H1 (cell line): ENCODE results near the gene MED29. TPM values are rescaled to one million over a fixed set of nuclear protein-coding genes. Genes with fewer than 3 reads are reported as not detected.

Source experiments
- CTCF ChIA-PET: fragments of 300-600 bp; sonication (Branson Sonifier 250); formaldehyde crosslinking; loops from one replicate; lab custom pipeline; 2021; ENCODE audit not compliant: partially characterized antibody; lab: Charles Lee
- POLR2A ChIA-PET: fragments of 300-600 bp; sonication (Branson Sonifier 250); formaldehyde crosslinking; loops from one replicate; lab custom pipeline; 2021; ENCODE audit warnings: inconsistent platforms; ENCODE audit not compliant: partially characterized antibody; lab: Charles Lee
- DNase-seq, 2 experiments: peaks; one replicate each; pipeline versions ENCODE4 v3.0.0 to v3.0.0-alpha.2; 2010 to 2022; ENCODE audit warnings: low spot score in 2 of 2, low read depth in 1 of 2, mixed read lengths in 1 of 2
- FAIRE-seq: peaks from 2 replicates; lab custom pipeline; 2011; peaks lifted over from hg19 to GRCh38; lab: Jason Lieb, UNC
- H2AFZ ChIP-seq: 2 replicates; pipeline ENCODE4 v1.8.1; 2012; ENCODE audit warnings: low read length, inconsistent platforms
- H2AK5ac ChIP-seq: 2 replicates; pipeline ENCODE4 v1.6.1; 2013; ENCODE audit warnings: low read depth, low read length
- H2BK120ac ChIP-seq: replicated peaks from 2 replicates; pipeline ENCODE3; 2013; ENCODE audit warnings: low read depth, low read length, inconsistent platforms
- H2BK12ac ChIP-seq: 2 replicates; pipeline ENCODE4 v1.6.1; 2013; ENCODE audit warnings: low read depth, low read length
- H2BK15ac ChIP-seq: 2 replicates; pipeline ENCODE4 v1.6.1; 2013; ENCODE audit warnings: low read length
- H2BK20ac ChIP-seq: 2 replicates; pipeline ENCODE4 v1.6.1; 2013; ENCODE audit warnings: low read length
- H2BK5ac ChIP-seq: 2 replicates; pipeline ENCODE4 v1.6.1; 2013; ENCODE audit warnings: low read depth, low read length
- H3K14ac ChIP-seq: 2 replicates; pipeline ENCODE4 v1.6.1; 2013; ENCODE audit warnings: inconsistent platforms; ENCODE audit not compliant: insufficient read length
- H3K18ac ChIP-seq: 2 replicates; pipeline ENCODE4 v1.6.1; 2013; ENCODE audit warnings: low read length; ENCODE audit errors: extremely low read depth
- H3K23ac ChIP-seq: 2 replicates; pipeline ENCODE4 v1.6.1; 2013; ENCODE audit warnings: inconsistent platforms; ENCODE audit not compliant: insufficient read length
- H3K23me2 ChIP-seq: 2 replicates; pipeline ENCODE4 v1.6.1; 2013; ENCODE audit warnings: low read depth, low read length
- H3K27ac ChIP-seq: 2 replicates; pipeline ENCODE4 v1.6.1; 2011; ENCODE audit warnings: low read depth, low read length, inconsistent platforms
- H3K27me3 ChIP-seq, 4 experiments: replicated peaks in 1 of 4; 1 replicate in 1 of 4; 2 replicates in 3 of 4; pipeline versions ENCODE4 v1.6.1 to v1.8.1; 2011 to 2013; ENCODE audit warnings: low read length in 3 of 4, mild to moderate bottlenecking in 3 of 4, inconsistent platforms in 2 of 4, mixed read lengths in 2 of 4, moderate library complexity in 1 of 4; ENCODE audit not compliant: control insufficient read depth in 3 of 4, insufficient read depth in 3 of 4; ENCODE audit errors: extremely low read depth in 1 of 4
- H3K36me3 ChIP-seq, 4 experiments: 2 replicates each; pipeline versions ENCODE4 v1.6.1 to v1.8.1; 2011 to 2013; ENCODE audit warnings: mild to moderate bottlenecking in 4 of 4, low read length in 3 of 4, moderate library complexity in 2 of 4, control low read depth in 1 of 4, inconsistent platforms in 1 of 4; ENCODE audit not compliant: insufficient read depth in 4 of 4, control insufficient read depth in 2 of 4
- H3K4ac ChIP-seq: replicated peaks from 2 replicates; pipeline ENCODE3; 2013; ENCODE audit warnings: low read length, low read depth, mixed read lengths, inconsistent platforms; ENCODE audit not compliant: insufficient read length
- H3K4me1 ChIP-seq, 4 experiments: replicated peaks in 1 of 4; 1 replicate in 1 of 4; 2 replicates in 3 of 4; pipeline versions ENCODE4 v1.6.1 to v1.8.1; 2011 to 2013; ENCODE audit warnings: low read length in 3 of 4, inconsistent platforms in 2 of 4, mixed read lengths in 1 of 4; ENCODE audit not compliant: insufficient read depth in 4 of 4, control insufficient read depth in 3 of 4
- H3K4me2 ChIP-seq, 2 experiments: 2 replicates each; pipeline versions ENCODE4 v1.6.1 to v1.8.1; 2011 to 2013; ENCODE audit warnings: low read depth in 2 of 2, low read length in 2 of 2, control low read depth in 1 of 2, inconsistent platforms in 1 of 2, mild to moderate bottlenecking in 1 of 2; ENCODE audit not compliant: insufficient read depth in 1 of 2
- H3K4me3 ChIP-seq, 4 experiments: fragments of 200-600, 300-600 bp in 1 of 4; sonication (generic), shearing (Covaris generic), sonication (Bioruptor Twin) in 1 of 4; 2 replicates each; pipeline versions ENCODE4 v1.5.1 to v1.8.1; 2011 to 2016; ENCODE audit warnings: low read length in 4 of 4, low read depth in 3 of 4, control low read depth in 2 of 4, inconsistent platforms in 2 of 4, mild to moderate bottlenecking in 2 of 4, mixed read lengths in 1 of 4, moderate library complexity in 1 of 4; ENCODE audit not compliant: insufficient read depth in 2 of 4; ENCODE audit errors: extremely low read depth in 1 of 4
- H3K56ac ChIP-seq: replicated peaks from 2 replicates; pipeline ENCODE3; 2013; ENCODE audit warnings: low read depth, mild to moderate bottlenecking, mixed read lengths, low read length, inconsistent platforms; ENCODE audit not compliant: insufficient read length
- H3K79me1 ChIP-seq: 2 replicates; pipeline ENCODE4 v1.6.1; 2013; ENCODE audit warnings: low read depth, low read length, control low read depth
- H3K79me2 ChIP-seq, 2 experiments: 2 replicates each; pipeline versions ENCODE4 v1.6.1 to v1.8.1; 2012 to 2013; ENCODE audit warnings: low read length in 2 of 2, mild to moderate bottlenecking in 2 of 2, inconsistent platforms in 1 of 2; ENCODE audit not compliant: insufficient read depth in 2 of 2, control insufficient read depth in 1 of 2
- H3K9ac ChIP-seq, 4 experiments: replicated peaks in 1 of 4; 1 replicate in 1 of 4; 2 replicates in 3 of 4; pipeline versions ENCODE4 v1.6.1 to v1.8.1; 2011 to 2013; ENCODE audit warnings: low read depth in 3 of 4, low read length in 3 of 4, control low read depth in 2 of 4, mild to moderate bottlenecking in 2 of 4, moderate library complexity in 2 of 4, inconsistent platforms in 1 of 4; ENCODE audit errors: extremely low read depth in 1 of 4
- H3K9me3 ChIP-seq, 2 experiments: 2 replicates each; pipeline versions ENCODE4 v1.6.1 to v1.8.1; 2012 to 2013; ENCODE audit warnings: mild to moderate bottlenecking in 2 of 2, moderate library complexity in 2 of 2, control low read depth in 1 of 2, inconsistent platforms in 1 of 2, low read depth in 1 of 2, low read length in 1 of 2, mixed read lengths in 1 of 2; ENCODE audit not compliant: insufficient read depth in 2 of 2
- H4K20me1 ChIP-seq, 2 experiments: replicated peaks in 1 of 2; 2 replicates each; pipeline versions ENCODE3 to v1.8.1; 2011 to 2013; ENCODE audit warnings: inconsistent platforms in 2 of 2, low read length in 2 of 2, mild to moderate bottlenecking in 1 of 2; ENCODE audit not compliant: insufficient read depth in 2 of 2, control insufficient read depth in 1 of 2
- H4K5ac ChIP-seq: 2 replicates; pipeline ENCODE4 v1.6.1; 2013; ENCODE audit warnings: low read length, low read depth, mixed read lengths, inconsistent platforms; ENCODE audit not compliant: insufficient read length
- H4K8ac ChIP-seq: 2 replicates; pipeline ENCODE4 v1.8.0; 2013; ENCODE audit warnings: mild to moderate bottlenecking, moderate library complexity, low read length, inconsistent platforms; ENCODE audit not compliant: insufficient read depth; ENCODE audit errors: extremely low read depth
- H4K91ac ChIP-seq: replicated peaks from 2 replicates; pipeline ENCODE3; 2013; ENCODE audit warnings: low read length, mixed read lengths, inconsistent platforms; ENCODE audit not compliant: insufficient read length
- ATF3 ChIP-seq: IDR thresholded peaks from 2 replicates; pipeline ENCODE4 v1.6.1; 2011; ENCODE audit warnings: low read depth, mild to moderate bottlenecking, low read length; ENCODE audit not compliant: insufficient read depth
- CHD2 ChIP-seq: IDR thresholded peaks from 2 replicates; pipeline ENCODE4 v1.6.1; 2012; ENCODE audit warnings: low read length, improper control_type of control experiment
- CREB1 ChIP-seq: IDR thresholded peaks from 2 replicates; pipeline ENCODE4 v1.6.1; 2012; ENCODE audit warnings: inconsistent platforms
- KDM1A ChIP-seq: fragments of 200-600, 300-600 bp; sonication (generic); IDR thresholded peaks from 2 replicates; pipeline ENCODE4 v1.7.1; 2016; ENCODE audit warnings: mild to moderate bottlenecking, low read length, borderline replicate concordance
- KDM5A ChIP-seq: fragments of 200-600 bp; IDR thresholded peaks from 2 replicates; pipeline ENCODE4 v1.7.1; 2012; ENCODE audit warnings: mild to moderate bottlenecking, low read length, inconsistent platforms, mixed read lengths
- MAX ChIP-seq: IDR thresholded peaks from 2 replicates; pipeline ENCODE4 v1.6.1; 2012; ENCODE audit warnings: inconsistent platforms
- RNF2 ChIP-seq: fragments of 200-900, 300-1000 bp; sonication (generic); IDR thresholded peaks from 2 replicates; pipeline ENCODE4 v1.7.1; 2016; ENCODE audit warnings: borderline replicate concordance, low read depth, mild to moderate bottlenecking, antibody characterized with exemption, low read length; ENCODE audit not compliant: poor library complexity, severe bottlenecking; ENCODE audit errors: missing control alignments
- SP2 ChIP-seq: IDR thresholded peaks from 2 replicates; pipeline ENCODE4 v1.6.1; 2012; ENCODE audit warnings: mild to moderate bottlenecking, low read length, inconsistent platforms
- ZNF274 ChIP-seq: IDR thresholded peaks from 2 replicates; pipeline ENCODE4 v1.7.0; 2012; ENCODE audit warnings: low read length, borderline replicate concordance; ENCODE audit errors: extremely low read depth
- WGBS, 2 experiments: shearing (Covaris generic) in 1 of 2; methylation state at CpG; one replicate each; pipeline versions ENCODE4 v1.1.6 to v1.1.7; 2013 to 2015; ENCODE audit warnings: low lambda C conversion rate in 2 of 2, mixed read lengths in 2 of 2, inconsistent platforms in 1 of 2, low coverage in 1 of 2, missing lambda C conversion rate in 1 of 2; ENCODE audit not compliant: insufficient replicate concordance in 2 of 2, insufficient coverage in 1 of 2, insufficient read length in 1 of 2; ENCODE audit errors: extremely low coverage in 1 of 2, missing lambda C conversion rate in 1 of 2; 5-methylcytosine and 5-hydroxymethylcytosine counted together
- polyA plus RNA-seq, 7 experiments: library from polyadenylated mRNA; depleted of rRNA in 3 of 7; stranded (reverse) in 5 of 7; unstranded in 2 of 7; fragments of >200 nt in 5 of 7; fragments of 200-250 nt in 2 of 7; gene quantifications; 1 replicate in 5 of 7; 2 replicates in 1 of 7; 4 replicates in 1 of 7; pipeline versions ENCODE4 v1.2.1 to v1.2.3, GENCODE V29; 2011 to 2013; ENCODE audit warnings: missing spikeins in 2 of 7, mixed read lengths in 2 of 7
- total RNA-seq: library from RNA; stranded (reverse); fragmentation: NEBNext Ultra II Directional; extraction: Animal tissue kit (Norgen Biotek cat#: 25700); gene quantifications from 2 replicates; pipeline ENCODE4 v1.2.1, GENCODE V29; 2021

MED29 gene
- total and polyA plus RNA-seq, 2 of the 8 experiments (the other 6 are each of a cell fraction or from before 2014, with no cell fraction given): 31.1 to 52.5 TPM

GRCh38 chr19:39408392-39409207 is 17.4 kb downstream of the MED29 start:
- Histone ChIP-seq H3K23me2 (peaks cover 17% of the 10 kb centered on the region), H3K4ac (no peak overlapping the region), H3K23ac (no peak overlapping the region), H2BK15ac (no peak overlapping the region; the same call in 1 of the 2 replicates), H3K36me3 (peaks cover 0 to 5% (median 0%) of the 10 kb centered on the region in 4 experiments; a peak in 1 of 8 replicates), H3K14ac (no peak overlapping the region), H2AK5ac (no peak overlapping the region), H3K27me3 (no peaks in the 10 kb centered on the region), H3K9ac (no peak overlapping the region), H4K8ac (no peak overlapping the region), H2AFZ (no peak overlapping the region), H4K20me1 (peaks cover 0 to 5% of the 10 kb centered on the region in 2 experiments), H3K79me1 (no peaks in the 10 kb centered on the region), H3K18ac (no peak overlapping the region), H4K91ac (no peak overlapping the region), H3K4me3 (peak overlapping the region in 2 of 4 experiments; percentile 10 to 97; a peak in 3 of 8 replicates), H3K9me3 (no peaks in the 10 kb centered on the region), H3K4me2 (peak overlapping the region; percentile 81 to 84), H3K79me2 (peaks cover 0 to 20% of the 10 kb centered on the region in 2 experiments; a peak in 1 of 4 replicates), H2BK12ac (no peak overlapping the region; the same call in 1 of the 2 replicates), H2BK20ac (no peak overlapping the region), H2BK5ac (no peak overlapping the region), H3K4me1 (peaks cover 10 to 41% (median 21%) of the 10 kb centered on the region in 4 experiments), H4K5ac (no peak overlapping the region), H3K56ac (no peak overlapping the region), H3K27ac (no peak overlapping the region), H2BK120ac (no peak overlapping the region)
- ChIA-PET CTCF (interaction anchor here (0.6 to 3.9 kb wide), 5 partner anchors 8 to 52 kb away, joined by 3 to 38 read pairs (median 4); partner anchors contain the start of gene RPS16), POLR2A (interaction anchor here (1.0 to 14.3 kb wide), 16 partner anchors 8 to 143 kb away, joined by 3 to 234 read pairs (median 4); partner anchors contain the start of genes MED29, PAF1, RPS16 and SUPT5H)
- FAIRE-seq (no peak), DNase-seq (peak in 1 of 2 experiments; percentile 49)
- WGBS, 2 experiments: 82% methylated on average over 18 of the region's 20 CpGs; no CpG with 5 or more reads in 1 of the 2 experiments
- no peak for TF ChIP-seq KDM5A
- TF ChIP-seq MAX: no peak
- no peak for TF ChIP-seq CREB1
- no peak for TF ChIP-seq ZNF274
- no peak for TF ChIP-seq KDM1A
- no peak for TF ChIP-seq RNF2
- no peak for TF ChIP-seq CHD2
- TF ChIP-seq ATF3: no peak
- no peak for TF ChIP-seq SP2
